A549 (cell line): ENCODE data around the gene TPM2.

Experiments used
- CBX2 ChIP-seq: fragments of 200-600 bp; sonication (generic); IDR thresholded peaks from 2 replicates; pipeline ENCODE4 v1.6.1; 2016; ENCODE audit warnings: low read depth, mild to moderate bottlenecking, borderline replicate concordance
- CTCF ChIP-seq: fragments of >200 bp; sonication (Bioruptor Twin); formaldehyde crosslinking; IDR thresholded peaks from 3 replicates; pipeline ENCODE4 v1.5.1; 2016
- HDAC2 ChIP-seq: fragments of 200-600 bp; sonication (generic); IDR thresholded peaks from 2 replicates; pipeline ENCODE4 v1.6.1; 2016
- JUN ChIP-seq, 2 experiments: fragments of >200 bp; sonication (Bioruptor Twin); formaldehyde crosslinking; IDR thresholded peaks; 2 replicates in 1 of 2; 3 replicates in 1 of 2; pipeline ENCODE4 v1.6.1; 2016 to 2017
- MAX ChIP-seq: IDR thresholded peaks from 2 replicates; pipeline ENCODE4 v1.6.1; 2012
- MYC ChIP-seq: IDR thresholded peaks from 2 replicates; pipeline ENCODE4 v1.6.1; 2012; ENCODE audit warnings: mild to moderate bottlenecking, inconsistent platforms, low read length, improper control_type of control experiment, borderline replicate concordance
- NFE2L2 ChIP-seq: fragments of 150-350 bp; conservative IDR thresholded peaks from 2 replicates; pipeline ENCODE4 v1.6.1; 2014; ENCODE audit warnings: low read length
- POLR2A ChIP-seq: IDR thresholded peaks from 2 replicates; pipeline ENCODE4 v1.6.1; 2012; ENCODE audit warnings: mild to moderate bottlenecking, low read length
- REST ChIP-seq: fragments of 200-600 bp; sonication (generic); IDR thresholded peaks from 2 replicates; pipeline ENCODE4 v1.6.1; 2016; ENCODE audit warnings: antibody characterized with exemption, mild to moderate bottlenecking, moderate library complexity
- SREBF2 ChIP-seq: fragments of 450-650 bp; IDR thresholded peaks from 2 replicates; pipeline ENCODE4 v1.6.1; 2014; ENCODE audit warnings: mild to moderate bottlenecking, moderate library complexity

- TF ChIP-seq CTCF: no peak
- TF ChIP-seq CBX2: no peak
- TF ChIP-seq JUN (IDR thresholded peaks at IDR 0.05): no peak
- no peak for TF ChIP-seq POLR2A
- TF ChIP-seq NFE2L2: no peak
- no peak for TF ChIP-seq MYC
- TF ChIP-seq SREBF2: no peak
- TF ChIP-seq REST: no peak
- TF ChIP-seq MAX: no peak
- no peak for TF ChIP-seq HDAC2
Measured at GRCh38 chr9:35653611-35654010, 36.1 kb downstream of the TPM2 start.
